Measurements from ENCODE around the gene LSM7.
"Not testable (repeated sequence)": the region's sequence is repeated elsewhere in the genome, so short reads cannot be mapped to it uniquely, and the experiment has no call there.

LSM7 gene

DNA sequence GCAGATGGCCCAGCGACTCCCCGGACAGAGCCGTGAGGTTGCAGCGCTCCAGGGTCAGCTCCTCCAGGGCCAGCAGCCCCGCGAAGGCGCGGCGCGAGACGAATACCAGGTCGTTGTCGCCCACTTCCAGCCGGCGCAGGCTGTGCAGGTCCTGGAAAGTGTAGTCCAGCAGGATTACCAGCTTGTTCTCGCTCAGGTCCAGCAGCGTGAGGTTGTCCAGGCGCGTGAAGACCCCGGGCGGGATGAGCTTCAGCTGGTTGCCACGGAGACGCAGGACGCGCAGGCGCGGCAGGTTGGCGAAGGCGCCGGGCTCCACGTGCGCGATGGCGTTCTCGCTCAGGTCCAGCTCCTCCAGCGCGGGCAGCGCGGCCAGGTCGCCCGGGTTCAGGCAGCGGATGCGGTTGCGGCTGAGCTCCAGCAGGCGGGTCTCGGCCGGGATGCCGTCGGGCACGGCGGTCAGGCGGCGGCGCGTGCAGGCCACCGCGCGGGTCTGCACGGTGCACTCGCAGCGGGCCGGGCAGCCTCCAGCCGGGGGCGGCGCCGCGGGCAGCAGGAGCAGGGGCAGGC, 37.1 kb downstream of the LSM7 start:
- no peak for DNase-seq

DNA sequence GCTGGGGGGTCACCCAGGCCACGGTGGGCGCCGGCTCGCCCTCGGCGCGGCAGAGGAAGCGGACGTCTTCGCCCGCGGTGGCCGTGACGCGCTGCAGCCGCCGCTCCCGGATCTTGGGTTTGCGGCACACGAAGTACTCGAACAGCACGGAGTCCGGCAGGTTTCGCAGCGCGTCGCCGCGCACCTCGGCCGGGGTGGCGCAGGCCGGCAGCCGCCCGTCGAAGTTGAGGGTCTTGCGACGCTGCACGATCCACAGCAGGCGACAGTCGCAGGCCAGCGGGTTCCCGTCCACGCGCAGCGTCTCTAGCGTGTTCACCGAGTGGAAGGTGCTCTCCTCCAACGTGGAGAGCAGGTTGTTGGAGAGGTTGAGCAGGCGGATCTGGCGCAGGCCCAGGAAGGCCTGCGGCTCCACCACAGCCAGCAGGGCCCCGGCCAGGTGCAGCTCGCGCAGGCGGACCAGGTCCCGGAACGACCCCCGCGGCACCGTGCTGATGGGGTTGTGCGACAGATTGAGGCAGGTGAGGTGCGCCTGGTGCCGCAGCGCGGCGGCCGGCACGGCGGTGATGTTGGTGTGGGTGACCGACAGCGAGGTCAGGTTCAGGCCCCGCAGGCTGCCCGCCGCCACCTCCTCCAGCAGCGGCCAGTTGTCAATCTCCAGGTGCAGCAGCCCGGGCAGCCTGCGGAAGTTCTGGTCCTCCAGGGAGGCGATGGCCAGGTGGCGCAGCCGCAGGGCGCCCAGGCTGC, 37.8 kb downstream of the LSM7 start:
- DNase-seq = no peak

GRCh38 chr19:2289714-2290435, 38.5 kb downstream of the LSM7 start:
- no peak for DNase-seq

DNA sequence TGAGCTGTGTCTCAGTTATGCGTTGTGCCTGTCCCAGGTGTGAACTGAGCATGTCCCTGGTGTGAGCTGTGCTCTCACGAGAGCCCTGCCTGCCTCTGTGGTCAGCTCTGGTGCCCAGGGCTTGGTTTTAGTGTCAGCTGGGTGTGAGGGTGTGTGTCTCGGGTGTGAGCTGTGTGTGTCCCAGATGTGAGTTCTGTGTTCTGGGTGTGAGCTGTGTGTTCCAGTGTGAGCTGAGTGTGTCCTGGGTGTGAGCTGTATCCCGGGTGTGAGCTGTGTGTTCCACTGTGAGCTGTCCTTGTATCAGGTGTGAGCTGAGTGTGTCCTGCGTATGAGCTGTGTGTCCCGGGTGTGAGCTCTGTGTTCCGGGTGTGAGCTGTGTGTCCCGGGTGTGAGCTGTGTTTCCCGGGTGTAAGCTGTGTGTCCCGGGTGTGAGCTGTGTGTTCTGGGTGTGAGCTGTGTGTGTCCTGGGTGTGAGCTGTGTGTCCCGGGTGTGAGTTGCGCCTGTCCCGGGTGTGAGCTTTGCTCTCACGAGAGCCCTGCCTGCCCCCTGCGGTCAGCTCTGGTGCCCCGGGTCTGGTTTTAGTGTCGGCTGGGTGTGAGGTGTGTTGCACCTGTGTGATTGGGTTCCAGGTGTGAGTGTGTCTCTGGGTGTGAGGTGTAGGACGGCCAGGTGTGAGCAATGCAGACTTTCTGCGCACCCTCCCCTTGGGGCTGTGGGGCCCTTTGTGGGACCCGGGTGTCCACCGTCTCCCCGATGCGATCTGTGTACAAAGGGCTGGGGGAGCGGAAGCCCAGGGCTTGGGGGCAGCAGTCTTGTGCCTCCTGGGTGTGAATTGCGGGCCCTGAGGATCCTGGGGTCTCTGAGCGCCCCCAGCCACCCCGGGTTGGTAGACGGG, 39.3 kb downstream of the LSM7 start:
- DNase-seq = no peak

DNA sequence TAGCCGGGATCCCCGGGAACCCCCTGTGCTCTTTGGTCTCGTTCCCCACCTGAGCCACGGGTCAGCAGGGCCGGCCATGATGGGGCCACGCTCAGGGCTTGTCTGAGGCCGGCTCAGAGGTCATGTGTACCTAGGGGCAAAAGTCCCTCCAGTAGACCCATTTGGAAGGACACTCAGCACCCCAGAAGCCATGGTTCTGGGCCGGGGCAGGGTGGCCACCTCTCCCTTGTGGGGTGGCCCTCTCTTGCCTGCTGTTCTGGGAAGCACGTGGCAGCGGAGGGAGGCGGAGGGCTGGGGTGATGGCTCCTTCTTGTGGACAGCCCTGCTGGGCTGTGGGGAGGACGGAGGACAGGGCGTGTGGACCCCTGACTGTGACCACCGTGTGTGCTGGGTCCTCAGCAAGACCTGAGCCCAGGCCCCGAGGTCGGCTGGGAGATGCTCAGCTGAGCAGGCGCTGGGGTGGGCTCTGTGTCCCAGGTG, 40.0 kb downstream of the LSM7 start:
- DNase-seq = no peak

GRCh38 chr19:2287585-2288337, 40.6 kb downstream of the LSM7 start:
- DNase-seq = no peak

DNA sequence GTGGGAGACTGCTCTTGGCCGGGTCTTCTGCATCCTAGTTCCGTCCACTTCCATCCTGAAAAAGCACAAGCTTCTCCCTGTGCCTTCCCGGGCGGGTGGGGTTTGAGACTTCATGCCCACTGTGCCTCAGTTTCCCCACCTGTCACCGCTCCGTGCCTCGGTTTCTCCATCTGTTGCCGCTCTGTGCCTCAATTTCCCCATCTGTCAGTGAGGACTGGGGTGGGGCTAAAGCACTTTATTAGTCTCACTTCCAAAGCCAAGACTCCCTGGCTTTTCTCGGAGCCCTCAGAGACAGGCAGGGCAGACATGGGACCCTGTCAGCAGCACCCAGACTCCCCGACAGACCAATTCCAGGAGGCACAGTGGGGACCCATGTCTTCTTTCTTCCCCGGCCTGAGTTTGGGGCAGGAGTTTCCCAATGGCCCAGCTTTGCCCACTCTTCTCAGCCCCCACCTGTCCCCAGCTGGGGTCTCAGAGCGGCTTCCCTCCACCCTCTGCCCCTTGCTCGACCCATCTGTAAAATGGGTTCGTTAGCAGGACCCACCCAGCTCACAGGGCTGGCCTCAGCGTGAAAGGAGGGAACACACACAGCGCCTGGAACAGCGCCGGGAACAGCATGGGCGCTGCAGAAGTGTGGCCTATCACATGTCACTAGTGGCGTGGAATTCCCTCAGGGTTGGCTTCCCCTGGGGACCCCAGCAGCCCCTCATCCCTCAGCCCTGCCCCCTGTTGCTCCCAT, 41.8 kb downstream of the LSM7 start:
- DNase-seq = no peak

DNA sequence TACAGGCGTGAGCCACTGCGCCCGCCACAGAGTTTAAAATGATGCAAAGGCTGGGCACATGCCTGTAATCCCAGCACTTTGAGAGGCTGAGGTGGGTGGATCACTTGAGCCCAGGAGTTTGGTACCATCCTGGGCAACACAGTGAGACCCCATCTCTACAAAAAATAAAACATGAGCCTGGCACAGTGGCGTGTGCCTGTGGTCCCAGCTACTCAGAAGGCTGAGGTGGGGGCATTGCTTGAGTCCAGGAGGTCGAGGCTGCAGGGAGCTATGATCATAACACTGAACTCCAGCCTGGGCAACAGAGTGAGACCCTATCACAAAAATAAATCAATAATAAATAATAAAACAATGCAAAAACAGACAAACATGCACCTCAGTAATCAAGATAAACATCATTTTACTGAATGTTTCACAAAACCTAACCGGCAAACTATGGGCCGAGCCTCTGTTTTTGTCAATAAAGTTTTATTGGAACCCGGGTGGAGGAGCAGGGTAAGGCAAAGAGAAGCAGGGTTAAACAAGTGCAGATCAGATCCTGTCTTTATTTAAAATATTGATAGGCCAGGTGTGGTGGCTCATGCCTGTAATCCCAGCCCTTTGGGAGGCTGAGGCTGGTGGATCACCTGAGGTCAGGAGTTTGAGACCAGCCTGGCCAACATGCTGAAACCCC, 44.4 kb downstream of the LSM7 start:
- no peak for DNase-seq

DNA sequence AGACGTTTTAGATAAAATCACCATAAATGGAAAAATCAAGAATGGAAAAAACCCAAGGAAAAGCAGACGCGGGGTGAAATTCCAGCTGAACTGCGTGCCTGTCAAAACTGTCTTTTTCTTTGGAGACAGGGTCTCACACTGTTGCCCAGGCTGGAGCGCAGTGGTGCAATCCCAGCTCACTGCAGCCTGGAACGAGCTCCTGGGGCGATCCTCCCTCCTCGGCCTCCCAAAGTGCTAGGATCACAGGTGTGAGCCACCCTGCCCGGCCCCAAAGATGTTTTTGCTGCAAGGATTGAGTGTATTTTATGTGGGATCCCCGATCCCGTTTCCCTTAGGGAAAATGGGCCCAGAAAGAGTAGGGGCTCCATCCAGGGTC, 45.5 kb downstream of the LSM7 start:
- no peak for DNase-seq

DNA sequence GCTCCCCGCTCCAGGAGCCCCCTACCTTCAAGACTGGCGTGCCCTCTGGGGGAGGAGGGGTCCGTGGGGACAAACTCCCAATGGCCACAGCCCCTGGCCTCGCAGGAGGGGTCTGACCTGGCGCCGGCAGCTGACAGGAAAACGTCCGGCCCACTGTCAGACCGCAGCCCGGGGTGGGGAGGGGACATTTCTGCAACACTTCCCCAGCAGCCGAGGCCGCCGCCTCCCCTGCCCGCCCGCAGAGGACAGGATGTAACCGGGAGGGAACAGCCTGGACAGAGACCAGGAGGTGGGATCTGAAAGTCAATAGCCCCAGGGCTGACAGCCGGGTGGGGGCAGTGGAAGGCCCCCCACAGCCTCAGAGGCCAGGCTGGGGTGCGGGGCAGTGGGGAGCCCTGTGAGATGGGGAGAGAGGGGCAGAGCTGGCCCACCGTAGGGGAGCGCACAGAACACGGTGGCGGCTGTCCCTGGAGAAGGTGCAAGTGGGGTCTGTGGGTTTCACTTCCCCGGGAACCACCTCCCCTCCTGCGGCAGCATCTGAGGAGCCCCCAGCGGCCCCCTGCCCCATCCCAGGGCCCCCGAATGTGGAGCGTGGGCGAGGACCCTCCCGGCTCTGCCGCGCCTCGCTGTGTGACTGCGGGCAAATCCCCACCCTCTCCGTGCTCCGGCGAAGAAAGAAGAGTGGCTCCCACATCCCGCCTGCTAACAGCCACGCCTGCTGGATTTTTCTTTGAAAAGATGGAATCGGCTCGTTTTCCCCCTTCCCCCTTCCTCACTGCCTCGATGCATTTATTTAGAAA, 46.1 kb downstream of the LSM7 start, which contains the start of gene PEAK3:
Gene PEAK3, minus strand, starts transcription at position 114 of the 800 bp plus-strand sequence. CDS start 1,244 bp downstream, outside the sequence.
- no peak for DNase-seq

- DNase-seq = not testable (repeated sequence)
Observed at GRCh38 chr19:2281265-2282061, 46.9 kb downstream of the LSM7 start.

GRCh38 chr19:2280633-2281264, 47.6 kb downstream of the LSM7 start:
- DNase-seq = no peak

- no peak for DNase-seq
Observed at GRCh38 chr19:2278459-2279158, 49.8 kb downstream of the LSM7 start.

DNA sequence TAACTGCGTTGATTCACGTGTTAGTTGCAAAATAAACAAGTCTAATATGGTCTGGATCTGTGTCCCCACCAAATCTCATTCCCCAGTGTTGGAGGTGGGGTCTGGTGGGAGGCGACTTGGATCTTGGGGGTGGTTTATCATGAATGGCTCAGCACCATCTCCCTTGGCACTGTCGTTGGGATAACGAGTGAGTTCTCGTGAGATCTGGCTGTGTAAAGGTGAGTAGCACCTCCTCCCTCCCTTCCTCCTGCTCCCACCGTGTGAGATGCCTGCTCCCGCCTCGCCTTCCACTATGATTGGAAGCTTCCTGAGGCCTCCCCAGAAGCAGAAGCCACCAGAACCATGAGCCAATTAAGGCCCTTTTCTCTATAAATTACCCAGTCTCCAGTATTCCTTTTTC, 51.2 kb downstream of the LSM7 start:
- DNase-seq = no peak

DNA sequence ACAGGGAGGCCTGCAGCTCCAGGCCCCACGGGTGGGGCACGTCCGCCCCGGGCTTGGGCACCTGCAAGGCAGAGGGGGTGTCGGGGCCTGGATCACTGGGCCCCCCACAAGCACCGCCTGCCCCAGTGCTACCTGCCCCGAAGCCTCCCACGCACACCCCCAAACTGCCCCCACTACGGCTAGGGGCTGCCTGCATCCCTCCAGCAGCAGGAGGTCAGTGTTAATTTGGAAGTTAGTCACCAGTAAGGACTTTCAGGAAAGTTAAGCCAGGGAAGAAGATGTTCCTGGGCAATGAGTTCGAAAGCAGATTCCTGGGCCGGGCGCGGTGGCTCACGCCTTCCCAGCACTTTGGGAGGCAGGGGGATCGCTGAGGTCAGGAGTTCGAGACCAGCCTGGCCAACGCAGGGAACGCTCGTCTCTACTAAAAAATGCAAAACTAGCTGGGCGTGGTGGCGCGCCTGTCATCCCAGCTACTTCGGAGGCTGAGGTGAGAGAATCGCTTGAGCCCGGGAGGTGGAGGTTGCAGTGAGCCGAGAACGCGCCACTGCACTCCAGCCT, 51.9 kb downstream of the LSM7 start:
- no peak for DNase-seq

- no peak for DNase-seq
Observed at GRCh38 chr19:2275588-2276428, 52.6 kb downstream of the LSM7 start.
